ENCODE measurements around the gene CRYGD. TPM values are rescaled to one million over a fixed set of nuclear protein-coding genes. Genes with fewer than 3 reads are reported as not detected.
A peak's percentile ranks its signal among the peaks of the same experiment; 100 is the strongest.

Gene CRYGD
- total and polyA plus RNA-seq, 2 of the 13 experiments (the other 11 are each of a cell fraction or from before 2014, with no cell fraction given), result not detected

DNA sequence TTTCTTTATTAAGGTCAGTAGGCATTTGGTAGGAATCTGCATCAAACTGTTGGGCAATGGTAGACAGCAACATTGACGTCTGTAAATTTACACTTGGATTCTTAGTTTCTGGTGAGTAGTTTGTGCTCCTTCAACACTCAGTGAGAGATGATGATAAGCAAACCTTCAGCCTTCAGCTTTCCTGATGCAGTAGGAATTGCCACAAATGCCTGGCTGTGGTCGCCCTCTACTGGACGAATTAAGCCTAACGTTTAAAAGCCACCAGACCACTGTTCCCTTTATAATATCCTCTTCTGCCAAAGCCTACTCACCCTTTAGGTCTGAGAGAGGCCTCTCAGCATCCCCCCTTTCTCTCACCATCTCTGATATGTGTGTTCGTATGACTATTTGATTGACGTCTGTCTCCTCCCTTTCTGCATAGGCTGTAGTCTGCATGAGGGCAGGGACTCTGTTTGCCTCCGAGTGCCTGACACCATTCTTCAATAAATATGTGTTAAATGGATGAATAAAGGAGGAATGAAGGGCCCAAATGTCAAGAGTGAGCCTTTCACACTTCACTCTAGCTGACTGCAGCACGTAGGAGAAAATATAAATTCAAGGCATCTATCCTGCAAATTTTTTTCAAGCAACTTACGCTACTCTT, 52.0 kb downstream of the CRYGD start (continued):
- TF ChIP-seq SRSF1 (optimal IDR thresholded peaks at IDR 0.05; ENCODE audit: low read depth, low read length) (no peak), ZSCAN31 (CRISPR knock-in tag; IDR thresholded peaks at IDR 0.05; ENCODE audit: low read depth) (no peak), ZNF124 (CRISPR knock-in tag; IDR thresholded peaks at IDR 0.05) (peak; percentile 59; the same call in 1 of the 2 replicates), ATF7-NPFF (CRISPR knock-in tag; IDR thresholded peaks at IDR 0.05; ENCODE audit: low read depth) (0 out of 2 replicates have a peak, but pooled peaks have one; percentile 30), SRF (IDR thresholded peaks at IDR 0.05; ENCODE audit: low read depth, low read length) (0 out of 2 replicates have a peak, but pooled peaks have one; percentile 2), GATAD2A (CRISPR knock-in tag; IDR thresholded peaks at IDR 0.05) (0 out of 2 replicates have a peak, but pooled peaks have one; percentile 40), BRD4 (CRISPR knock-in tag; IDR thresholded peaks at IDR 0.05) (no peak), FOXO1 (CRISPR knock-in tag; IDR thresholded peaks at IDR 0.05) (no peak), SMC3 (IDR thresholded peaks at IDR 0.05; ENCODE audit: low read length) (peak; percentile 95), ZNF12 (CRISPR knock-in tag; IDR thresholded peaks at IDR 0.05) (no peak), CTCF (CRISPR knock-in tag; IDR thresholded peaks at IDR 0.05) (peak; percentile 94), ZNF3 (CRISPR knock-in tag; IDR thresholded peaks at IDR 0.05) (no peak), SSRP1 (CRISPR knock-in tag; IDR thresholded peaks at IDR 0.05) (0 out of 2 replicates have a peak, but pooled peaks have one; percentile 52), STAG1 (CRISPR knock-in tag; IDR thresholded peaks at IDR 0.05) (peak; percentile 97), ARID3A (IDR thresholded peaks at IDR 0.05; ENCODE audit: low read depth, low read length) (peak; percentile 13; the same call in 1 of the 2 replicates), TEAD2 (CRISPR knock-in tag; IDR thresholded peaks at IDR 0.05) (no peak), ZNF331 (CRISPR knock-in tag; IDR thresholded peaks at IDR 0.05) (peak; percentile 12; the same call in 1 of the 2 replicates), IRF2 (CRISPR knock-in tag; IDR thresholded peaks at IDR 0.05) (peak; percentile 62; the same call in 1 of the 2 replicates), TOPORS (CRISPR knock-in tag; IDR thresholded peaks at IDR 0.05) (0 out of 2 replicates have a peak, but pooled peaks have one; percentile 29), CEBPG (CRISPR knock-in tag; IDR thresholded peaks at IDR 0.05) (0 out of 2 replicates have a peak, but pooled peaks have one; percentile 17), MIXL1 (CRISPR knock-in tag; IDR thresholded peaks at IDR 0.05) (peak; percentile 77; the same call in 1 of the 2 replicates), XRCC5 (optimal IDR thresholded peaks at IDR 0.05; ENCODE audit: low read length) (peak; percentile 86), ZIK1 (CRISPR knock-in tag; IDR thresholded peaks at IDR 0.05; ENCODE audit: borderline replicate concordance, low read depth) (no peak), ZNF33B (CRISPR knock-in tag; IDR thresholded peaks at IDR 0.05) (no peak)
- TF ChIP-seq, protein P1, sequence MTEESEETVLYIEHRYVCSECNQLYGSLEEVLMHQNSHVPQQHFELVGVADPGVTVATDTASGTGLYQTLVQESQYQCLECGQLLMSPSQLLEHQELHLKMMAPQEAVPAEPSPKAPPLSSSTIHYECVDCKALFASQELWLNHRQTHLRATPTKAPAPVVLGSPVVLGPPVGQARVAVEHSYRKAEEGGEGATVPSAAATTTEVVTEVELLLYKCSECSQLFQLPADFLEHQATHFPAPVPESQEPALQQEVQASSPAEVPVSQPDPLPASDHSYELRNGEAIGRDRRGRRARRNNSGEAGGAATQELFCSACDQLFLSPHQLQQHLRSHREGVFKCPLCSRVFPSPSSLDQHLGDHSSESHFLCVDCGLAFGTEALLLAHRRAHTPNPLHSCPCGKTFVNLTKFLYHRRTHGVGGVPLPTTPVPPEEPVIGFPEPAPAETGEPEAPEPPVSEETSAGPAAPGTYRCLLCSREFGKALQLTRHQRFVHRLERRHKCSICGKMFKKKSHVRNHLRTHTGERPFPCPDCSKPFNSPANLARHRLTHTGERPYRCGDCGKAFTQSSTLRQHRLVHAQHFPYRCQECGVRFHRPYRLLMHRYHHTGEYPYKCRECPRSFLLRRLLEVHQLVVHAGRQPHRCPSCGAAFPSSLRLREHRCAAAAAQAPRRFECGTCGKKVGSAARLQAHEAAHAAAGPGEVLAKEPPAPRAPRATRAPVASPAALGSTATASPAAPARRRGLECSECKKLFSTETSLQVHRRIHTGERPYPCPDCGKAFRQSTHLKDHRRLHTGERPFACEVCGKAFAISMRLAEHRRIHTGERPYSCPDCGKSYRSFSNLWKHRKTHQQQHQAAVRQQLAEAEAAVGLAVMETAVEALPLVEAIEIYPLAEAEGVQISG (CRISPR knock-in tag; IDR thresholded peaks at IDR 0.05), result no peak
- TF ChIP-seq, protein P2, sequence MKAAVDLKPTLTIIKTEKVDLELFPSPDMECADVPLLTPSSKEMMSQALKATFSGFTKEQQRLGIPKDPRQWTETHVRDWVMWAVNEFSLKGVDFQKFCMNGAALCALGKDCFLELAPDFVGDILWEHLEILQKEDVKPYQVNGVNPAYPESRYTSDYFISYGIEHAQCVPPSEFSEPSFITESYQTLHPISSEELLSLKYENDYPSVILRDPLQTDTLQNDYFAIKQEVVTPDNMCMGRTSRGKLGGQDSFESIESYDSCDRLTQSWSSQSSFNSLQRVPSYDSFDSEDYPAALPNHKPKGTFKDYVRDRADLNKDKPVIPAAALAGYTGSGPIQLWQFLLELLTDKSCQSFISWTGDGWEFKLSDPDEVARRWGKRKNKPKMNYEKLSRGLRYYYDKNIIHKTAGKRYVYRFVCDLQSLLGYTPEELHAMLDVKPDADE (CRISPR knock-in tag; IDR thresholded peaks at IDR 0.05), result no peak

Data from HepG2 (cell line).